PC-9 (cell line): Measurements from ENCODE around the gene MTHFD2. TPM values are rescaled to one million over a fixed set of nuclear protein-coding genes. Genes with fewer than 3 reads are reported as not detected.

Experiments used
- BruUV-seq: library from RNA; stranded (reverse); fragments of 400-500 nt; replicated peaks from 2 replicates; lab custom pipeline; 2021; lab: Mats Ljungman, UMichigan
- CTCF ChIA-PET: fragments of 300-600 bp; sonication (Branson Sonifier 250); formaldehyde crosslinking; loops from one replicate; lab custom pipeline; 2022; ENCODE audit warnings: antibody characterized with exemption; lab: Charles Lee
- POLR2A ChIA-PET: fragments of 300-600 bp; sonication (Branson Sonifier 250); formaldehyde crosslinking; loops from one replicate; lab custom pipeline; 2022; ENCODE audit warnings: antibody characterized with exemption; ENCODE audit not compliant: unreplicated experiment; lab: Charles Lee
- DNase-seq, 2 experiments: peaks; one replicate each; pipeline versions ENCODE4 v3.0.0 to v3.0.0-alpha.2; 2015 to 2022; ENCODE audit warnings: mixed read lengths in 1 of 2
- H2AFZ ChIP-seq: fragments of 200-600 bp; sonication (generic); 2 replicates; pipeline ENCODE4 v1.8.1; 2017; ENCODE audit warnings: antibody characterized with exemption
- H3F3A ChIP-seq: fragments of 200-600 bp; sonication (generic); 2 replicates; pipeline ENCODE4 v1.8.1; 2017; ENCODE audit warnings: antibody characterized with exemption, mild to moderate bottlenecking, low read depth; ENCODE audit not compliant: insufficient read depth
- H3K27ac ChIP-seq: fragments of 200-600 bp; sonication (generic); 2 replicates; pipeline ENCODE4 v1.6.1; 2016; ENCODE audit warnings: mixed run types
- H3K27me3 ChIP-seq: fragments of 200-600 bp; sonication (generic); 2 replicates; pipeline ENCODE4 v1.6.1; 2016; ENCODE audit warnings: low read depth, mixed run types; ENCODE audit not compliant: insufficient read depth
- H3K36me3 ChIP-seq: fragments of 200-600 bp; sonication (generic); 2 replicates; pipeline ENCODE4 v1.6.1; 2016; ENCODE audit warnings: low read depth, mixed run types
- H3K4me1 ChIP-seq: fragments of 200-600 bp; sonication (generic); replicated peaks from 2 replicates; pipeline ENCODE4 v1.6.1; 2016; ENCODE audit warnings: mixed run types; ENCODE audit not compliant: insufficient read depth
- H3K4me2 ChIP-seq: fragments of 200-600 bp; sonication (generic); 2 replicates; pipeline ENCODE4 v1.6.1; 2017; ENCODE audit warnings: mixed run types
- H3K4me3 ChIP-seq: fragments of 200-600 bp; sonication (generic); 2 replicates; pipeline ENCODE4 v1.6.1; 2016; ENCODE audit warnings: mixed run types
- H3K79me2 ChIP-seq: fragments of 200-600 bp; sonication (generic); 2 replicates; pipeline ENCODE4 v1.6.1; 2017; ENCODE audit warnings: low read depth, mixed run types
- H3K9me2 ChIP-seq: fragments of 200-600 bp; sonication (generic); 2 replicates; pipeline ENCODE4 v1.8.1; 2017; ENCODE audit warnings: mild to moderate bottlenecking; ENCODE audit not compliant: insufficient read depth
- H3K9me3 ChIP-seq: fragments of 200-600 bp; sonication (generic); 2 replicates; pipeline ENCODE4 v1.8.1; 2016; ENCODE audit warnings: low read depth; ENCODE audit not compliant: insufficient read depth
- H4K20me1 ChIP-seq: fragments of 200-600 bp; sonication (generic); 2 replicates; pipeline ENCODE4 v1.8.1; 2017; ENCODE audit not compliant: insufficient read depth
- EZH2 ChIP-seq: fragments of 200-600 bp; sonication (generic); IDR thresholded peaks from 2 replicates; pipeline ENCODE4 v1.8.0; 2017; ENCODE audit warnings: antibody characterized with exemption, low read depth
- intact Hi-C: fragments of 100-400 bp; cut with micrococcal nuclease; formaldehyde crosslinking; loops from one replicate; pipeline ENCODE4 v1.10.0; 2022; ENCODE audit not compliant: unreplicated experiment
- total RNA-seq: library from RNA; stranded (reverse); gene quantifications from 2 replicates; pipeline ENCODE4 v1.2.3, GENCODE V29; 2021
- TF ChIP-seq, protein P1 (sequence below): fragments of 200-600 bp; sonication (generic); conservative IDR thresholded peaks from 2 replicates; pipeline ENCODE4 v1.6.1; 2017; ENCODE audit warnings: mixed run types, antibody characterized with exemption, mild to moderate bottlenecking, moderate library complexity

The MTHFD2 gene
- total RNA-seq, 1 experiment from 2014 or later: 192 TPM

DNA sequence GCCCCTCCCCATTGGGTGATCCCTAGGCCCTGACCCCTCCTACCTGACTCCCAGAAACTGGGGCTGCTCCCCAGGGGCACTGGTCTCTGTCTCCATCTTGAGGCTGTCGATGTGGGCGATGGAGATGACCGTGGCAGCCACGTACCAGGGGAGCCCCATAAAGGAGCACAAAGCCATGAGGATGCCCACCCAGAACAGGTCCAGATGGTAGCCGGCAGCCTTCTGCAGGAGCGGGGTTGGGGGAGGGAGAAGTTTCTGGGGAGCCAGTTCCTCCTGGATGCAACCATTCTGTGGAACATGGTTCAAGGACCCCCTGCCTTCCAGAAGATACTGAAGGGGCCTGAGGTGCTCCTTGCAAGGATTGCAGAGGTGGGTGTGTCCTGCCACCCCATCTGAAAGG lies 34.0 kb downstream of the MTHFD2 start:
- H3K4me3 ChIP-seq: no peak overlapping the region
- intact Hi-C loops: no loop called here
- peaks cover 7% of the 10 kb centered on the region; the same call in 1 of the 2 replicates for H3K4me1 ChIP-seq
- no peak overlapping the region for H2AFZ ChIP-seq
- no peaks in the 10 kb centered on the region for H3K9me2 ChIP-seq
- H3K36me3 ChIP-seq: no peaks in the 10 kb centered on the region
- no TSS peak for BruUV-seq
- no peak for TF ChIP-seq EZH2
- TF ChIP-seq, protein P1, sequence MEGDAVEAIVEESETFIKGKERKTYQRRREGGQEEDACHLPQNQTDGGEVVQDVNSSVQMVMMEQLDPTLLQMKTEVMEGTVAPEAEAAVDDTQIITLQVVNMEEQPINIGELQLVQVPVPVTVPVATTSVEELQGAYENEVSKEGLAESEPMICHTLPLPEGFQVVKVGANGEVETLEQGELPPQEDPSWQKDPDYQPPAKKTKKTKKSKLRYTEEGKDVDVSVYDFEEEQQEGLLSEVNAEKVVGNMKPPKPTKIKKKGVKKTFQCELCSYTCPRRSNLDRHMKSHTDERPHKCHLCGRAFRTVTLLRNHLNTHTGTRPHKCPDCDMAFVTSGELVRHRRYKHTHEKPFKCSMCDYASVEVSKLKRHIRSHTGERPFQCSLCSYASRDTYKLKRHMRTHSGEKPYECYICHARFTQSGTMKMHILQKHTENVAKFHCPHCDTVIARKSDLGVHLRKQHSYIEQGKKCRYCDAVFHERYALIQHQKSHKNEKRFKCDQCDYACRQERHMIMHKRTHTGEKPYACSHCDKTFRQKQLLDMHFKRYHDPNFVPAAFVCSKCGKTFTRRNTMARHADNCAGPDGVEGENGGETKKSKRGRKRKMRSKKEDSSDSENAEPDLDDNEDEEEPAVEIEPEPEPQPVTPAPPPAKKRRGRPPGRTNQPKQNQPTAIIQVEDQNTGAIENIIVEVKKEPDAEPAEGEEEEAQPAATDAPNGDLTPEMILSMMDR: no peak
- no peaks in the 10 kb centered on the region for H3K79me2 ChIP-seq
- H3K27ac ChIP-seq: no peak overlapping the region
- CTCF ChIA-PET: no interaction called here
- H3F3A ChIP-seq: no peaks in the 10 kb centered on the region; the same call in 1 of the 2 replicates
- POLR2A ChIA-PET: no interaction called here
- H3K4me2 ChIP-seq: no peak overlapping the region
- H3K27me3 ChIP-seq: no peaks in the 10 kb centered on the region
- H4K20me1 ChIP-seq: no peaks in the 10 kb centered on the region
- DNase-seq: no peak
- H3K9me3 ChIP-seq: no peaks in the 10 kb centered on the region

DNA sequence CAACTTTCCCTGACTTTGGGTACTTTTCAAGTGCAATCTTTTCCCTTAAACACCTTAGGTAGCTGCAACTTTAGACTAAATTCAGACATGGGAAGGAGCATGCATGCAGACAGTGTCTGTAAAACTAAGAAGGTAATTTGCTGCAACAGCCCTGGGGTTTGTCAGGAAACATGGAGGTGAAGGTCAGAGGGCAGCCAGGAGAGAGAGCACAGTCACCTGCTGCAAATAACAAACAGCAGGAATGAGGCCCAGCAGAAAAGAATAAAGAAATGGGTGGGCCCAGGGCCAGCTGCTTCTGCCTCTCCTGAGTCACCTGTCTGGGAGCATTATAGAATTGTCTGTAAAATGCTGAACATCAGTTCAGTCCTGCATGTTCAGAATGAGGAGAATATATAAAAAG lies 35.2 kb downstream of the MTHFD2 start:
- Histone ChIP-seq H3K9me3 (no peaks in the 10 kb centered on the region), H3K4me1 (peaks cover 7% of the 10 kb centered on the region; the same call in 1 of the 2 replicates), H3K36me3 (no peaks in the 10 kb centered on the region), H3F3A (no peaks in the 10 kb centered on the region; the same call in none of the 2 replicates), H2AFZ (no peak overlapping the region), H3K4me2 (no peak overlapping the region), H3K27me3 (no peaks in the 10 kb centered on the region), H4K20me1 (no peaks in the 10 kb centered on the region), H3K4me3 (no peak overlapping the region), H3K27ac (no peak overlapping the region), H3K9me2 (no peaks in the 10 kb centered on the region), H3K79me2 (no peaks in the 10 kb centered on the region)
- DNase-seq: no peak
- CTCF ChIA-PET: no interaction called here
- intact Hi-C loops: no loop called here
- TF ChIP-seq EZH2: no peak
- POLR2A ChIA-PET: no interaction called here
- no TSS peak for BruUV-seq

DNA sequence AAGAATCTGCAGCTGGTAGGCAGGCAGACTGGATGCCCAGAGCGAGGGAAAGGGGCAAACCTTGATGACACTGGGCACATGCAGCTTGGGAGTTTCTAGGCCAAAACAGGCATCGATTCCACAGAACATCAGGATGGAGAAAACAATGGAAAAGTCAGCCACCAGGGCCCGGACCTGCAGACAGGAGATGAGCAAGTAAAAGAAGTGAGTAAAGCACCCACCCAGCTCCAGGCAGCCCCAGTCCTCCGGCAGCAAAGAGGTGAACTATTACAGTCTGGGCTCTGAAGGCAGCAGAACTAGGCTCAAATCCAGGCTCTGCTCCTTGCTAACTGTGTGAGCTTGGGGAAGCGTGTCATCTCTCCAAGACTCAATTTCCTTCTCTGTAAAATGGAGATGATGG lies 36.6 kb downstream of the MTHFD2 start:
- Histone ChIP-seq H2AFZ (no peak overlapping the region), H3K79me2 (no peaks in the 10 kb centered on the region), H3K9me2 (no peaks in the 10 kb centered on the region), H3K4me2 (no peak overlapping the region), H3K27ac (no peak overlapping the region), H4K20me1 (no peaks in the 10 kb centered on the region), H3K4me3 (no peak overlapping the region), H3K36me3 (no peaks in the 10 kb centered on the region), H3K27me3 (no peaks in the 10 kb centered on the region), H3K4me1 (peaks cover 7% of the 10 kb centered on the region; the same call in 1 of the 2 replicates), H3F3A (no peaks in the 10 kb centered on the region; the same call in none of the 2 replicates), H3K9me3 (0 out of 2 replicates have a peak, but pooled peaks cover 7% of the 10 kb centered on the region)
- ChIA-PET POLR2A (no interaction called here), CTCF (no interaction called here)
- DNase-seq: no peak
- intact Hi-C loops: no loop called here
- no TSS peak for BruUV-seq
- TF ChIP-seq, protein P1: no peak
- no peak for TF ChIP-seq EZH2

DNA sequence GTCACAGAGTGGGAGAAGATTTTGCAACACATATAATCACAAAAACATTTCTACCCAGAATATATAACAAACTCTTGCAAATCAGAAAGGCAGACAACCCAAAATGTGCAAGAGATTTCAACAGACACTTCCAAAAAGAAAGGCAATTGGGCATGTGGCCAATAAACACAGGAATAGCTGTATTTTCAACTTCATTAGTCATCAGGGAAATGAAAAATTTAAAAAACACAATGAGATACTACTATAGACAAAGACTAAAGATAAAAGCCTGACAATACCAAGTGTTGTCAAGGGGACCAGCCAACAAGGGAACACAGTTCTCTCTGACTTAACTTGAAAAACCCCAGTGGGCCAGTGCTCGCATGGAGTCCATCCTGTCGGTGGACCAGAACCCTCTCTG lies 40.5 kb downstream of the MTHFD2 start:
- Histone ChIP-seq H2AFZ (no peak overlapping the region), H3K9me3 (0 out of 2 replicates have a peak, but pooled peaks cover 7% of the 10 kb centered on the region), H3K27me3 (no peaks in the 10 kb centered on the region), H3K4me2 (no peak overlapping the region), H3K4me1 (peaks cover 7% of the 10 kb centered on the region; the same call in 1 of the 2 replicates), H3K9me2 (no peaks in the 10 kb centered on the region), H3K36me3 (no peaks in the 10 kb centered on the region), H3K79me2 (no peaks in the 10 kb centered on the region), H3F3A (no peaks in the 10 kb centered on the region; the same call in none of the 2 replicates), H3K27ac (no peak overlapping the region), H4K20me1 (no peaks in the 10 kb centered on the region), H3K4me3 (no peak overlapping the region)
- no peak for DNase-seq
- CTCF ChIA-PET: no interaction called here
- POLR2A ChIA-PET: interaction anchor here (0.6 kb wide), 1 partner anchor 33 kb away, joined by 5 read pairs; no protein-coding TSS in a partner anchor
- intact Hi-C loops: no loop called here
- TF ChIP-seq, protein P1: no peak
- TF ChIP-seq EZH2: no peak
- BruUV-seq: no TSS peak
